Activated T-helper 2 cell treated with anti-CD3 and anti-CD28 coated beads, Interferon-gamma antibody, Interleukin-2, Interleukin-4, amounts not matched to agents 10 μg/mL and 5 μg/mL and 100 μg/mL, durations not matched to agents 14 hours and 24 hours and 36 hours (primary cell): Measurements from ENCODE around the gene RNU11. TPM values are rescaled to one million over a fixed set of nuclear protein-coding genes. Genes with fewer than 3 reads are reported as not detected.
"Not testable (repeated sequence)": the region's sequence is repeated elsewhere in the genome, so short reads cannot be mapped to it uniquely, and the experiment has no call there.

Experiments used
- DNase-seq: peaks from one replicate; pipeline ENCODE4 v3.0.0; 2021; ENCODE audit warnings: low spot score
- H3K27ac Mint-ChIP-seq: one replicate; pipeline ENCODE4 v1.8.0; 2021; ENCODE audit warnings: mixed read lengths
- H3K27me3 Mint-ChIP-seq: one replicate; pipeline ENCODE4 v1.8.0; 2021; ENCODE audit warnings: low read depth, mixed read lengths
- H3K36me3 Mint-ChIP-seq: one replicate; pipeline ENCODE4 v1.8.0; 2021; ENCODE audit warnings: low read depth, mixed read lengths
- H3K4me1 Mint-ChIP-seq: one replicate; pipeline ENCODE4 v1.8.0; 2021; ENCODE audit warnings: low read depth, mixed read lengths
- H3K4me3 Mint-ChIP-seq: one replicate; pipeline ENCODE4 v1.8.0; 2021; ENCODE audit warnings: low read depth, mild to moderate bottlenecking, moderate library complexity, mixed read lengths
- H3K9me3 Mint-ChIP-seq: one replicate; pipeline ENCODE4 v1.8.0; 2021; ENCODE audit warnings: mixed read lengths
- intact Hi-C: fragments of 100-400 bp; cut with micrococcal nuclease; formaldehyde crosslinking; loops from one replicate; pipeline ENCODE4 v1.15.1; 2023
- total RNA-seq: library from RNA; stranded (reverse); gene quantifications from 2 replicates; pipeline ENCODE4 v1.2.3, GENCODE V29; 2022

Gene RNU11
- total RNA-seq, 1 donor from 2014 or later: not detected

DNA sequence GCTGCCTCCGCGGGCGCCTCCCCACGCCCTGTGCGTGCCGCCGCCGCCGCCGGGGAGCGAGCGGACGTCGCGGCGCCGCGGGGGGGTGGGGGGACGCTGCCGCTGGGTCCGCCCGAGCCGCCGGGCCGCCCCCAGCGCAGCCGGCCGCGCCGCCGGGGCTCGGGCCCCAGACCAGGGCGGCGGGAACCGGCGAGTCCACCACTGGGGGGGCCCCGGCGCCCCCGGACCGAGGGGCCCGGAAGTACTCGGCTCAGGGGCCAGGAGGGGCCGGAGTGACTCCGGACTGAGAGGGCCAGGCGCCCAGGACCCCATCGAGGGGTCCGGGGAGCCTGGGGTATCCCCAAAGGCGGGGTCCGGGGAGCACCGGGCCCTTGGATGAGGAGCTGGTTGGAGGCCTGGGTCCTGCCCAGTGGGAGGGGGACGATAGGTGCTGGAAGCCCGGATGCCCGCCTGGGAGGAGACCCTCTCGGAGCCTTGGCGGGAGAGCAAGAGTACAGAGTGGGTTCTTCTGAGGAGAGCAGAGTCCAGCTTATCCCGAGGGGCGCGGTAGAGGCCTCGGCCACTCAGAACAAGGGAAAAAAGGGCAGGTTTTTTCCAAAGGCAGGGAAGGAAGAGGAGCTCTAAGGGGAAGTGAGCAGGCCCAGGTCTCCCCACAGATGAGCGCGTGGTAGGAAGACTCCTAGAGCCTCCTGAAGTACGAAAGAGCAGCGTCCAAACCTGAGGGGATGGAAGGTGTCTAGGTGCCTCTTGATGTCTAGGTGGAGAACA lies 20.7 kb downstream of the RNU11 start:
- no peaks in the 10 kb centered on the region for H3K27me3 Mint-ChIP-seq
- peak overlapping the region; percentile 93 for H3K4me3 Mint-ChIP-seq
- peak; percentile 40 for DNase-seq
- H3K36me3 Mint-ChIP-seq: peaks cover 8% of the 10 kb centered on the region
- intact Hi-C loops: loop anchor here (1.0 to 10.0 kb wide), 3 partner anchors 21 to 414 kb away; partner anchors contain the start of genes RNU11, SESN2 and YTHDF2
- peak overlapping the region; percentile 99 for H3K27ac Mint-ChIP-seq
- no peaks in the 10 kb centered on the region for H3K9me3 Mint-ChIP-seq
- H3K4me1 Mint-ChIP-seq: peaks cover 10% of the 10 kb centered on the region

DNA sequence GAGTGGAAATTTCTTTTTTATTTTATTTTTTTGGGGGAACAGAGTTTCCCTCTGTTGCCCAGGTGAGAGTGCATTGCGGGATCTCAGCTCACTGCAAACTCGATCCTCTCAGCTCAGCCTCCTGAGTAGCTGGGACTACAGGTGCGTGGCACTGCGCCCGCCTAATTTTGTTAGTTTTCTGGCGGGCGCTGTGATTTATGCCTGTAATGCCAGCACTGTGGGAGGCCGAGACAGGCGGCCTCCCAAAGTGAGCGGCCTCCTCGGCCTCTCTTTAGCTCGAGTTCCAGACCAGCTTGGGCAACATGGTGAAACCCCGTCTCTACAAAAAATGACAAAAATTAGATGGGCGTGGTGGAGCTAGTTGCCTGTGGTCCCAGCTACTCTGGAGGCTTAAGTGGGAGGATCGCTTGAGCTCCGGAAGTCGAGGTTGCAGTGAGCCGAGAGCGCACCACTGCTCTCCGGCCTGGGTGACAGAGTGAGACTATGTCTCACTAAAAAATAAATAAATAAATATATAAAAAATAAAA lies 22.9 kb downstream of the RNU11 start:
- H3K36me3 Mint-ChIP-seq: peaks cover 14% of the 10 kb centered on the region
- H3K27me3 Mint-ChIP-seq: no peaks in the 10 kb centered on the region
- no peak overlapping the region for H3K4me3 Mint-ChIP-seq
- intact Hi-C loops: no loop called here
- no peaks in the 10 kb centered on the region for H3K9me3 Mint-ChIP-seq
- H3K4me1 Mint-ChIP-seq: peaks cover 7% of the 10 kb centered on the region
- H3K27ac Mint-ChIP-seq: no peak overlapping the region
- DNase-seq: no peak

GRCh38 chr1:28672971-28673370 lies 24.6 kb downstream of the RNU11 start:
- H3K9me3 Mint-ChIP-seq, H3K4me1 Mint-ChIP-seq, H3K27me3 Mint-ChIP-seq, H3K27ac Mint-ChIP-seq, DNase-seq, intact Hi-C loops, H3K4me3 Mint-ChIP-seq: not testable (repeated sequence)
- peaks cover 14% of the 10 kb centered on the region for H3K36me3 Mint-ChIP-seq

GRCh38 chr1:28675924-28676257 lies 27.5 kb downstream of the RNU11 start:
- H3K27ac Mint-ChIP-seq: no peak overlapping the region
- no peaks in the 10 kb centered on the region for H3K9me3 Mint-ChIP-seq
- no peak for DNase-seq
- H3K36me3 Mint-ChIP-seq: peaks cover 10% of the 10 kb centered on the region
- no peak overlapping the region for H3K4me3 Mint-ChIP-seq
- H3K4me1 Mint-ChIP-seq: peaks cover under 1% of the 10 kb centered on the region
- intact Hi-C loops: no loop called here
- no peaks in the 10 kb centered on the region for H3K27me3 Mint-ChIP-seq

DNA sequence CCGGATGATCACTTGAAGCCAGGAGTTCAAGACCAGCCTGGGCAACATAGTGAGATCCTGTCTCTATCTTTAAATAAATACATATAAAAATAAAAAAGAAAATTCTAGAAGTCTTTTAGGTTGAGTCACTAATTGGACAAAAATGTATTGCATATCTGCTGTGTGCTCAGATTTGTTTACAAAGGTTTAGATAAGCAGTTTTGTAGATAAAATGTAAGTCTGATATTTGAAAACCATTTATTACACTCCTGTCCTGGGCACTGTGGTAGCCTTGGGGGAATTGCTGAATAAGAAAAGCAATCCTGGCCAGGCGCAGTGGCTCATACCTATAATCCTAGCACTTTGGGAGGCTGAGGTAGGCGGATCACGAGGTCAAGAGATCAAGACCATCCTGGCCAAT lies 31.8 kb downstream of the RNU11 start:
- no peak overlapping the region for H3K27ac Mint-ChIP-seq
- no peaks in the 10 kb centered on the region for H3K27me3 Mint-ChIP-seq
- no peaks in the 10 kb centered on the region for H3K9me3 Mint-ChIP-seq
- peaks cover 32% of the 10 kb centered on the region for H3K36me3 Mint-ChIP-seq
- no peak for DNase-seq
- H3K4me1 Mint-ChIP-seq: peaks cover 2% of the 10 kb centered on the region
- no peak overlapping the region for H3K4me3 Mint-ChIP-seq
- intact Hi-C loops: no loop called here

DNA sequence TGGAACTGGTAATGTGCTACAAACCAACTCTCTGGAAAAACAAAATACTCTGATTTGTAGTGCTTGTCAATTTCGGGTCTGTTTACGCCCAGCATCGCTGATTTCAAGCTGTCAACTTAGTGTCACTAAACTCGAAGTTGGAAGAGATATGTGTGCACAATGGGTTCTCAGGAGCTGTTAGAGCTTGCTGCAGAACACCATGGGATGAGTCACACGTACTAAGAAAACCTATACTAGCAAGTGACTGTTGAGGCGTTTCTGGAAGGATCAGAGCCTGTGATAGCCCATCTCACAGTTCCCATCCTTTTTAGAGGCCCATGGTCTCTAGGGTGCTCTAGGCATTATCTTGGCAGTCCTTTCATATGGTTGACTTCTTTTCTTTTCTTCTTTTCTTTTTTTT lies 34.4 kb downstream of the RNU11 start:
- Mint-ChIP-seq H3K4me3 (no peak overlapping the region), H3K27me3 (no peaks in the 10 kb centered on the region), H3K4me1 (peaks cover 5% of the 10 kb centered on the region), H3K27ac (no peak overlapping the region), H3K36me3 (peaks cover 47% of the 10 kb centered on the region), H3K9me3 (no peaks in the 10 kb centered on the region)
- DNase-seq: no peak
- intact Hi-C loops: no loop called here

DNA sequence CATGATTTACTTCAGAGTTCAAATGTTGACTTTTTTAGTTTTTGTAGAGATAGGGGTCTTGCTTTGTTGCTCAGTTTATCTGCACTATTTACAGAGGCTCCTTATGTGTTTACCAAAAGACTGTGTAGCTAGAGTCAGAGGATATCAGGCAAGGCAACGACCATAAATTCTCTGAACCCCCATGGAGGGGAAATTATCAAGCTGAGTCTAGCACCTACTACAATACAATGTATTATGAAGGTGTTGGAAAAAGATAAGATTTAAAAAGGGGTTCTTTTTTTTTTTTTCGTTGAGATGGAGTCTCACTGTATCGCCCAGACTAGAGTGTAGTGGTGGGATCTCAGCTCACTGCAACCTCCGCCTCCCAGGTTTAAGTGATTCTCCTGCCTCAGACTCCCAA lies 36.5 kb downstream of the RNU11 start:
- no peak overlapping the region for H3K27ac Mint-ChIP-seq

GRCh38 chr1:28691627-28692026 lies 43.2 kb downstream of the RNU11 start:
- H3K27ac Mint-ChIP-seq, H3K4me3 Mint-ChIP-seq, DNase-seq, H3K9me3 Mint-ChIP-seq, intact Hi-C loops, H3K4me1 Mint-ChIP-seq, H3K27me3 Mint-ChIP-seq: not testable (repeated sequence)
- peaks cover 56% of the 10 kb centered on the region for H3K36me3 Mint-ChIP-seq

More for the DNA sequence above, 36.5 kb downstream of the RNU11 start:
- peaks cover 54% of the 10 kb centered on the region for H3K36me3 Mint-ChIP-seq
- intact Hi-C loops: no loop called here
- H3K27me3 Mint-ChIP-seq: no peaks in the 10 kb centered on the region
- DNase-seq: no peak
- no peak overlapping the region for H3K4me3 Mint-ChIP-seq
- peaks cover 5% of the 10 kb centered on the region for H3K4me1 Mint-ChIP-seq
- no peaks in the 10 kb centered on the region for H3K9me3 Mint-ChIP-seq

Other genes with a start within 250 kb of the RNU11 start
- gene RCC1, start 142.6 kb upstream of the RNU11 start, total RNA-seq: 128 and 136 TPM in 2 replicates
- 49.4 and 55.4 TPM in 2 replicates for gene TRNAU1AP, start 95.5 kb upstream of the RNU11 start, total RNA-seq
- 0.34 TPM in 2 replicates for gene RAB42, start 56.3 kb upstream of the RNU11 start, total RNA-seq
- gene TAF12, start 5.5 kb upstream of the RNU11 start, total RNA-seq: 30.8 and 32.0 TPM in 2 replicates
- 24.8 and 26.0 TPM in 2 replicates for gene GMEB1, start 20.2 kb downstream of the RNU11 start, total RNA-seq
- gene YTHDF2, start 88.3 kb downstream of the RNU11 start, total RNA-seq: 88.2 and 98.4 TPM in 2 replicates
- gene OPRD1, start 163.6 kb downstream of the RNU11 start, total RNA-seq: not detected in 2 replicates